Kidney (tissue), 14 donors: ENCODE results near the gene C1QTNF8. TPM values are rescaled to one million over a fixed set of nuclear protein-coding genes. Genes with fewer than 3 reads are reported as not detected.
A peak's percentile ranks its signal among the peaks of the same experiment; 100 is the strongest.

Source experiments
- DNase-seq, 5 donors: peaks; one replicate each; pipeline ENCODE4 v3.0.0-alpha.2; 2013 to 2020
- FAIRE-seq: peaks from 2 replicates; lab custom pipeline; 2012; peaks lifted over from hg19 to GRCh38; lab: Jason Lieb, UNC
- H3K27ac ChIP-seq, 2 donors: one replicate each; pipeline ENCODE4 v1.7.0; 2013; ENCODE audit warnings: low read depth in 2 of 2, low read length in 2 of 2, inconsistent platforms in 1 of 2
- H3K27me3 ChIP-seq: one replicate; pipeline ENCODE4 v1.7.1; 2013; ENCODE audit warnings: low read length, inconsistent platforms; ENCODE audit not compliant: control insufficient read depth, insufficient read depth
- H3K36me3 ChIP-seq, 3 donors: one replicate each; pipeline versions ENCODE4 v1.7.0 to v1.7.1; 2013; ENCODE audit warnings: low read length in 3 of 3, control low read depth in 1 of 3, inconsistent platforms in 1 of 3; ENCODE audit not compliant: insufficient read depth in 3 of 3, control insufficient read depth in 2 of 3
- H3K4me1 ChIP-seq, 3 donors: one replicate each; pipeline versions ENCODE4 v1.7.0 to v1.7.1; 2013; ENCODE audit warnings: low read length in 3 of 3, inconsistent platforms in 1 of 3, low read depth in 1 of 3; ENCODE audit not compliant: control insufficient read depth in 2 of 3, insufficient read depth in 2 of 3
- H3K4me3 ChIP-seq, 3 donors: one replicate each; pipeline versions ENCODE4 v1.7.0 to v1.8.1; 2013; ENCODE audit warnings: low read length in 3 of 3, control low read depth in 1 of 3, inconsistent platforms in 1 of 3
- H3K9ac ChIP-seq, 3 donors: one replicate each; pipeline versions ENCODE4 v1.7.0 to v1.7.1; 2013; ENCODE audit warnings: low read length in 3 of 3, control low read depth in 1 of 3, inconsistent platforms in 1 of 3
- H3K9me3 ChIP-seq, 3 donors: one replicate each; pipeline versions ENCODE4 v1.7.0 to v1.7.1; 2013; ENCODE audit warnings: low read length in 3 of 3, control low read depth in 1 of 3, inconsistent platforms in 1 of 3; ENCODE audit not compliant: control insufficient read depth in 2 of 3, insufficient read depth in 1 of 3
- CTCF ChIP-seq: IDR thresholded peaks from 3 replicates; pipeline ENCODE4 v1.5.1; 2012; ENCODE audit warnings: mild to moderate bottlenecking, moderate library complexity, borderline replicate concordance; ENCODE audit not compliant: insufficient read depth; ENCODE audit errors: extremely low read depth
- intact Hi-C: fragments of 100-400 bp; cut with DNase I; formaldehyde crosslinking; loops from one replicate; pipeline ENCODE4 v1.11.1; 2022
- polyA plus RNA-seq: library from polyadenylated mRNA; stranded (reverse); fragments of 350-450 nt; fragmentation: Illumina TruSeq; extraction: RNeasy Lipid Tissue Mini Kit (QIAGEN cat#74804); gene quantifications from one replicate; pipeline ENCODE4 v1.2.3, GENCODE V29; 2014; ENCODE audit warnings: low read depth, low replicate concordance; ENCODE audit not compliant: insufficient read depth
- total RNA-seq: library from RNA; stranded (reverse); fragmentation: NEBNext Ultra II Directional; extraction: Animal tissue kit (Norgen Biotek cat#: 25700); gene quantifications from one replicate; pipeline ENCODE4 v1.2.1, GENCODE V29; 2021
- donor health status: control.
- donor health status: control.
- donor health status: control.
- donor health status: control.
- donor health status: control.
- donor health status: DM: yes; HTN: yes; CAD: no.
- donor health status: Normal renal cell carcinoma (clear cell type).

Gene C1QTNF8
- total and polyA plus RNA-seq, 2 donors from 2014 or later: not detected

GRCh38 chr16:1067629-1068028, 28.4 kb downstream of the C1QTNF8 start:
- Histone ChIP-seq H3K4me1 (no peaks in the 10 kb centered on the region), H3K9me3 (no peaks in the 10 kb centered on the region), H3K27ac (no peak overlapping the region), H3K36me3 (no peaks in the 10 kb centered on the region), H3K4me3 (no peak overlapping the region), H3K9ac (no peak overlapping the region), H3K27me3 (peaks cover 4% of the 10 kb centered on the region)
- FAIRE-seq (no peak), DNase-seq (no peak)
- intact Hi-C loops: no loop called here
- no peak for TF ChIP-seq CTCF

DNA sequence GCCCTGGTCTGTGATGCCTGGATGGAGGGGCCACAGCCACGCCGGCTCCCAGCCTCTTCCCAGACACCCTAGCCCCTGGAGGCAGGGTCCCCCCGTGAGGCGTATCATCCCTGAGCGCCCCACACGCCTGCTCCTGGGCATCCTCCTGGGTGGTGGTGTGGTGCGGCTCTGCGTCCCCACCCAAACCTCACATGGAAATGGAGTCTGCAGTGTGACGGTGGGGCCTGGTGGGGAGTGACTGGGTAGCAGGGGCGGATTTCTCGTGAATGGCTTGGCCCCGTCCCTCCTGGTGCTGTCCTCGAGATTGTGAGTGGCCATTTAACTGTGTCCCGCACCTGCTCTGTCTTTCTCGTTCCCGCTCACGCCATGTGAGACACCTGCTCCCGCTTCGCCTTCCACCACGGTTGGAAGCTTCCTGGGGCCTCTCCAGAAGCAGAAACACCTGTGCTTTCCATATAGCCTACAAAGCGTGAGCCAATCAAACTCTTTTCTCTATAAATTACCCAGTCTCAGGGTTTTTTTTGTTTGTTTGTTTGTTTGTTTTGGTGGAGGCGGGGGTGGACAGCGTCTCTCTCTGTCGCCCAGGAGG, 29.4 kb downstream of the C1QTNF8 start:
- Histone ChIP-seq H3K27ac (no peak overlapping the region), H3K36me3 (no peaks in the 10 kb centered on the region), H3K4me1 (no peaks in the 10 kb centered on the region), H3K9me3 (no peaks in the 10 kb centered on the region), H3K27me3 (peaks cover 4% of the 10 kb centered on the region), H3K4me3 (no peak overlapping the region), H3K9ac (no peak overlapping the region)
- no peak for DNase-seq
- no peak for TF ChIP-seq CTCF
- intact Hi-C loops: no loop called here
- FAIRE-seq: no peak

DNA sequence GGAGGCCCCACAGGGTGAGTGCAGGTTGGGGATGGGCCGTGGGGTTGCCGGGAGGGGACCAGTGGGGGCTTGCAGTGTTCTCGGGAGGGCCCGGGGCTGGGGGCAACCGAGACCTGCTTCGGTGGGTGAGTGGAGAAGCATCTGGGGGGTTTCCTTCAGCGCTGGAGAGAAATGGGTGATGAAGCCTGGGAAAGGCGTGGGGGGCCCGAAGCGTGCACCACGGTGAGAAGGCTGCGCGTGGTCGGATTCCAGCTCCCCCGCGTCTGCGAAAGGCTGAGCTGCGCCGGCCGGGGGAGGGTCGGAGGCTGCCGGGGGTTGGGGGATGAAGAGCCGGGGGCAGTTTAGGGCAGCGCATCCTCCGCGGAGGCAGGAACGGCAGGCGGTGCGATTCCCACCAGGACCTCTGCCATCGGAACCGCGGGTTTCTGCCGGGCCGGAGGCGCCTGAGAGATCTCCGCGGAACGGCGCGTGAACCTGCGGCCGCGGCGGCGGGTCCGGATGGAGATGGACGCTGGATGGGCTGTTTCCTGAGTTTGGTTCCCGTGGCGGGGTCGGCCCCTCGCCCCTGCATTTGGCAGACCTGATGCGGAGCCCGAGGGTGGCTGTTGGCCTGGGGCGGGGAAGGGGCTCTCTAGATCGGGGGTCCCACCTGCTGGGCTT, 30.4 kb downstream of the C1QTNF8 start:
- no peaks in the 10 kb centered on the region for H3K36me3 ChIP-seq
- intact Hi-C loops: no loop called here
- H3K27ac ChIP-seq: no peak overlapping the region
- no peak for TF ChIP-seq CTCF
- H3K9ac ChIP-seq: no peak overlapping the region
- peak in 3 of 5 donors; percentile 71 to 75 (median 74) for DNase-seq
- peaks cover 3% of the 10 kb centered on the region for H3K27me3 ChIP-seq
- H3K4me3 ChIP-seq: no peak overlapping the region
- FAIRE-seq: no peak
- H3K9me3 ChIP-seq: no peaks in the 10 kb centered on the region
- no peaks in the 10 kb centered on the region for H3K4me1 ChIP-seq
